K562 (cell line): Measurements from ENCODE around the gene CEP350. TPM values are rescaled to one million over a fixed set of nuclear protein-coding genes. Genes with fewer than 3 reads are reported as not detected.
A peak's percentile ranks its signal among the peaks of the same experiment; 100 is the strongest.
"Not testable (repeated sequence)": the region's sequence is repeated elsewhere in the genome, so short reads cannot be mapped to it uniquely, and the experiment has no call there.

ENCODE experiments used
- ATAC-seq: fragments of 200-7000 bp; cut with Tn5 transposase; 3 replicates; pipeline ENCODE4 v1.9.1; 2020; ENCODE audit warnings: moderate library complexity
- BruUV-seq: library from RNA; stranded (reverse); fragments of 400-500 nt; replicated peaks from 2 replicates; lab custom pipeline; 2021; lab: Mats Ljungman, UMichigan
- CTCF ChIA-PET: fragments of 300-600 bp; formaldehyde crosslinking; extraction: SDS; loops from one replicate; lab custom pipeline; 2021; ENCODE audit warnings: low intra/inter-chr PET ratio; lab: Yijun Ruan, JAX
- POLR2A ChIA-PET: fragments of 300-600, 350-650 bp; sonication (Branson Sonifier 250); formaldehyde crosslinking; extraction: SDS; loops from one replicate; lab custom pipeline; 2021; ENCODE audit warnings: antibody characterized with exemption, inconsistent platforms; lab: Yijun Ruan, JAX
- DNase-seq, 4 experiments: peaks; one replicate each; pipeline versions ENCODE4 v3.0.0 to v3.0.0-alpha.2; 2011 to 2018; ENCODE audit warnings: low spot score in 3 of 4, mixed read lengths in 3 of 4; ENCODE audit errors: extremely low read depth in 1 of 4
- FAIRE-seq: peaks from 2 replicates; lab custom pipeline; 2011; peaks lifted over from hg19 to GRCh38; lab: Jason Lieb, UNC
- H2AFZ ChIP-seq: 2 replicates; pipeline ENCODE4 v1.6.0; 2011; ENCODE audit warnings: low read depth, low read length, control low read depth, inconsistent platforms
- H3K27ac ChIP-seq: fragments of 200-600 bp; 3 replicates; pipeline ENCODE4 v1.8.0; 2011; ENCODE audit warnings: low read depth, mild to moderate bottlenecking, control low read depth, inconsistent platforms, low read length, moderate library complexity, mixed read lengths; ENCODE audit errors: extremely low read depth
- H3K27me3 ChIP-seq, 2 experiments: fragments of 300-600 bp in 1 of 2; 2 replicates in 1 of 2; 3 replicates in 1 of 2; pipeline versions ENCODE4 v1.6.0 to v1.8.0; 2011; ENCODE audit warnings: inconsistent platforms in 2 of 2, low read length in 2 of 2, mild to moderate bottlenecking in 1 of 2, mixed read lengths in 1 of 2, moderate library complexity in 1 of 2; ENCODE audit not compliant: control insufficient read depth in 2 of 2, insufficient read depth in 2 of 2
- H3K36me3 ChIP-seq: fragments of 300-600 bp; 3 replicates; pipeline ENCODE4 v1.8.0; 2011; ENCODE audit warnings: mild to moderate bottlenecking, low read length, inconsistent platforms; ENCODE audit not compliant: control insufficient read depth, insufficient read depth
- H3K4me1 ChIP-seq, 2 experiments: fragments of 200-600 bp in 1 of 2; replicated peaks in 1 of 2; 2 replicates in 1 of 2; 3 replicates in 1 of 2; pipeline versions ENCODE4 v1.5.1 to v1.8.0; 2011; ENCODE audit warnings: inconsistent platforms in 2 of 2, low read length in 2 of 2, mild to moderate bottlenecking in 1 of 2, mixed read lengths in 1 of 2, moderate library complexity in 1 of 2; ENCODE audit not compliant: control insufficient read depth in 2 of 2, insufficient read depth in 2 of 2
- H3K4me2 ChIP-seq: 2 replicates; pipeline ENCODE4 v1.6.1; 2011; ENCODE audit warnings: low read length, control low read depth, inconsistent platforms, mixed read lengths; ENCODE audit not compliant: insufficient read depth
- H3K4me3 ChIP-seq: fragments of 200-600 bp; sonication (generic), shearing (Covaris generic); 2 replicates; pipeline ENCODE4 v1.5.1; 2016; ENCODE audit warnings: control low read depth, inconsistent platforms
- H3K79me2 ChIP-seq: fragments of 200-600 bp; 3 replicates; pipeline ENCODE4 v1.8.0; 2011; ENCODE audit warnings: low read length, inconsistent platforms; ENCODE audit not compliant: control insufficient read depth, insufficient read depth
- H3K9ac ChIP-seq, 2 experiments: 2 replicates each; pipeline versions ENCODE4 v1.6.0 to v1.6.1; 2011; ENCODE audit warnings: low read depth in 2 of 2, low read length in 2 of 2, control low read depth in 1 of 2, inconsistent platforms in 1 of 2, mild to moderate bottlenecking in 1 of 2, mixed read lengths in 1 of 2; ENCODE audit not compliant: insufficient read depth in 1 of 2
- H3K9me1 ChIP-seq: one replicate; pipeline ENCODE4 v1.6.0; 2011; ENCODE audit warnings: inconsistent platforms, mild to moderate bottlenecking, low read length, moderate library complexity; ENCODE audit not compliant: control insufficient read depth, insufficient read depth
- H3K9me3 ChIP-seq: replicated peaks from 2 replicates; pipeline ENCODE4 v1.5.1; 2011; ENCODE audit warnings: low read depth, low read length, inconsistent platforms; ENCODE audit not compliant: control insufficient read depth, insufficient read depth
- H4K20me1 ChIP-seq: replicated peaks from 2 replicates; pipeline ENCODE4 v1.6.1; 2011; ENCODE audit warnings: low read length, inconsistent platforms, mixed read lengths; ENCODE audit not compliant: control insufficient read depth, insufficient read depth
- ADNP ChIP-seq: fragments of 200-800 bp; sonication (Bioruptor generic); IDR thresholded peaks from 2 replicates; pipeline ENCODE4 v1.6.1; 2016; ENCODE audit warnings: missing genetic modification characterization, missing compliant biosample characterization
- ARID1B ChIP-seq: fragments of 450-650 bp; IDR thresholded peaks from 2 replicates; pipeline ENCODE4 v1.6.1; 2016; ENCODE audit warnings: antibody characterized with exemption, mild to moderate bottlenecking, inconsistent platforms
- ATF3 ChIP-seq, 2 experiments: fragments of 450-650 bp in 1 of 2; sonication (generic) in 1 of 2; formaldehyde crosslinking in 1 of 2; IDR thresholded peaks in 1 of 2; conservative IDR thresholded peaks in 1 of 2; 2 replicates each; pipeline versions ENCODE4 v1.6.1 to v1.8.1; 2016 to 2023; ENCODE audit warnings: mild to moderate bottlenecking in 2 of 2, moderate library complexity in 2 of 2, inconsistent platforms in 1 of 2, missing genetic modification reagents in 1 of 2
- ATF7 ChIP-seq: fragments of 450-650 bp; IDR thresholded peaks from 2 replicates; pipeline ENCODE4 v1.7.1; 2014; ENCODE audit warnings: mild to moderate bottlenecking, moderate library complexity
- CBFA2T3 ChIP-seq: fragments of 450-650 bp; IDR thresholded peaks from 2 replicates; pipeline ENCODE4 v1.6.1; 2017
- CTBP1 ChIP-seq: fragments of 450-650 bp; IDR thresholded peaks from 2 replicates; pipeline ENCODE4 v1.6.1; 2016; ENCODE audit warnings: borderline replicate concordance
- CTCF ChIP-seq, 3 experiments: IDR thresholded peaks in 2 of 3; conservative IDR thresholded peaks in 1 of 3; 2 replicates each; pipeline ENCODE4 v1.5.1; 2011 to 2012; ENCODE audit warnings: low read length in 3 of 3, mild to moderate bottlenecking in 3 of 3, control low read depth in 2 of 3, improper control_type of control experiment in 1 of 3, inconsistent platforms in 1 of 3, low read depth in 1 of 3, mixed read lengths in 1 of 3, moderate library complexity in 1 of 3; ENCODE audit not compliant: insufficient read depth in 2 of 3
- EGR1 ChIP-seq: fragments of 450-650 bp; conservative IDR thresholded peaks from 2 replicates; pipeline ENCODE4 v1.6.1; 2017; ENCODE audit warnings: mild to moderate bottlenecking
- HNRNPK ChIP-seq: fragments of 200-400 bp; formaldehyde crosslinking; IDR thresholded peaks from one replicate; pipeline ENCODE4 v1.6.1; 2018; ENCODE audit warnings: mild to moderate bottlenecking, low read depth, low read length; ENCODE audit not compliant: poor library complexity, severe bottlenecking
- MAZ ChIP-seq, 2 experiments: fragments of 450-650 bp in 1 of 2; sonication (generic) in 1 of 2; formaldehyde crosslinking; IDR thresholded peaks in 1 of 2; conservative IDR thresholded peaks in 1 of 2; 2 replicates each; pipeline versions ENCODE4 v1.4.0 to v1.5.0; 2020; ENCODE audit warnings: mild to moderate bottlenecking in 1 of 2, missing genetic modification reagents in 1 of 2
- SMARCE1 ChIP-seq: fragments of 450-650 bp; IDR thresholded peaks from 2 replicates; pipeline ENCODE4 v1.7.1; 2016; ENCODE audit warnings: mild to moderate bottlenecking
- SPI1 ChIP-seq: IDR thresholded peaks from 2 replicates; pipeline ENCODE4 v1.6.1; 2011; ENCODE audit warnings: low read depth, low read length, control low read depth, borderline replicate concordance
- ZNF280A ChIP-seq: fragments of 450-650 bp; IDR thresholded peaks from 2 replicates; pipeline ENCODE4 v1.6.1; 2018; ENCODE audit warnings: mild to moderate bottlenecking, low read depth; ENCODE audit not compliant: partially characterized antibody
- WGBS: fragments of 100-300 bp; shearing (Covaris generic); methylation state at CpG from one replicate; pipeline ENCODE4 v1.1.6; 2016; ENCODE audit warnings: low coverage, mixed read lengths; ENCODE audit not compliant: insufficient coverage; ENCODE audit errors: missing lambda C conversion rate; 5-methylcytosine and 5-hydroxymethylcytosine counted together
- in situ Hi-C: fragments of 300-500 bp; cut with MboI; formaldehyde crosslinking; loops from 4 replicates; pipeline ENCODE4 v1.15.0; 2018; ENCODE audit warnings: inconsistent platforms, mixed read lengths
- intact Hi-C: fragments of 100-400 bp; cut with micrococcal nuclease; formaldehyde crosslinking; loops from 2 replicates; pipeline ENCODE4 v1.14.2; 2022
- polyA plus RNA-seq, 8 experiments: library from polyadenylated mRNA; depleted of rRNA in 4 of 8; stranded (reverse) in 5 of 8; unstranded in 3 of 8; fragments of >200 nt; fragmentation: Nextera tagmentation in 2 of 8; fragmentation: Illumina TruSeq in 1 of 8; extraction: Ambion mirVana in 2 of 8; extraction: Trizol in 1 of 8; gene quantifications; 2 replicates each; pipeline versions ENCODE4 v1.2.1 to v1.2.3, GENCODE V29; 2011 to 2014; ENCODE audit warnings: inconsistent platforms in 1 of 8, missing spikeins in 1 of 8
- total RNA-seq, 7 experiments: library from RNA; depleted of rRNA in 6 of 7; stranded (reverse); fragments of >200 nt in 6 of 7; fragmentation: Illumina TruSeq in 2 of 7; extraction: Trizol in 2 of 7; gene quantifications; 2 replicates each; pipeline versions ENCODE4 v1.2.1 to v1.2.3, GENCODE V29; 2011 to 2021; ENCODE audit warnings: low replicate concordance in 1 of 7

Gene CEP350
- total and polyA plus RNA-seq, 9 of the 15 experiments (the other 6 are each of a cell fraction or from before 2014, with no cell fraction given): 8.3 to 64.3 (median 28.0) TPM

- TF ChIP-seq MAZ (CRISPR knock-in tag; conservative IDR thresholded peaks at IDR 0.05 in 1 of 2, IDR thresholded peaks at IDR 0.05 in 1 of 2) (no peak), ZNF280A (no peak), SPI1 (no peak), HNRNPK (no peak), CTCF (IDR thresholded peaks at IDR 0.05 in 2 of 3, conservative IDR thresholded peaks at IDR 0.05 in 1 of 3; ENCODE audit: insufficient read depth in 2 of 3, low read depth in 1 of 3, low read length in 3 of 3) (no peak)
These were observed 178.6 kb downstream of the CEP350 start (continued) for GRCh38 chr1:180133193-180133592.

- H3K4me3 ChIP-seq; intact Hi-C loops; BruUV-seq; H2AFZ ChIP-seq; in situ Hi-C loops; H3K79me2 ChIP-seq; CTCF ChIA-PET; H4K20me1 ChIP-seq; H3K27ac ChIP-seq; H3K9me3 ChIP-seq; H3K36me3 ChIP-seq; H3K27me3 ChIP-seq; H3K9me1 ChIP-seq; FAIRE-seq; H3K4me1 ChIP-seq; TF ChIP-seq ATF3 (CRISPR knock-in tag; conservative IDR thresholded peaks at IDR 0.05): not testable (repeated sequence)
- ATAC-seq (peak; percentile 11; the same call in 2 of the 3 replicates), DNase-seq (peak in 1 of 4 experiments; percentile 47)
- POLR2A ChIA-PET: interaction anchor here (1.0 to 1.3 kb wide), 2 partner anchors 11 kb away, joined by 3 to 8 read pairs; no protein-coding TSS in a partner anchor
- TF ChIP-seq ATF3 (IDR thresholded peaks at IDR 0.05) (peak; percentile 64; the same call in 1 of the 2 replicates), ATF7 (peak; percentile 58; the same call in 1 of the 2 replicates), ARID1B (peak; percentile 52; the same call in 1 of the 2 replicates), EGR1 (peak; percentile 72), SMARCE1 (0 out of 2 replicates have a peak, but pooled peaks have one; percentile 12), CBFA2T3 (peak; percentile 56), CTBP1 (0 out of 2 replicates have a peak, but pooled peaks have one; percentile 12), ADNP (tag) (peak; percentile 50; the same call in 1 of the 2 replicates)
- 4% methylated on average over 9 of the region's 9 CpGs for WGBS
- H3K4me2 ChIP-seq: peak overlapping the region; percentile 14; the same call in 1 of the 2 replicates
- peak overlapping the region in 1 of 2 experiments; percentile 71; a peak in 1 of 4 replicates for H3K9ac ChIP-seq
These were observed 179.1 kb downstream of the CEP350 start for GRCh38 chr1:180133688-180134087.
